Neuron (in vitro differentiated cells): Measurements from ENCODE around the gene DNAH2.
A peak's percentile ranks its signal among the peaks of the same experiment; 100 is the strongest.

ENCODE experiments used
- H2AFZ ChIP-seq: one replicate; pipeline ENCODE4 v1.6.1; 2013; ENCODE audit warnings: low read depth, mild to moderate bottlenecking, inconsistent platforms, low read length, moderate library complexity
- H3K27me3 ChIP-seq: one replicate; pipeline ENCODE4 v1.6.1; 2013; ENCODE audit warnings: low read length; ENCODE audit not compliant: insufficient read depth
- H3K36me3 ChIP-seq: one replicate; pipeline ENCODE4 v1.6.1; 2013; ENCODE audit warnings: low read length; ENCODE audit not compliant: insufficient read depth
- H3K4me1 ChIP-seq: one replicate; pipeline ENCODE4 v1.6.1; 2013; ENCODE audit warnings: low read length; ENCODE audit not compliant: insufficient read depth
- H3K4me3 ChIP-seq: 2 replicates; pipeline ENCODE4 v1.5.1; 2013; ENCODE audit warnings: mild to moderate bottlenecking, low read length, moderate library complexity
- H3K9me3 ChIP-seq: one replicate; pipeline ENCODE4 v1.6.1; 2013; ENCODE audit warnings: low read length

DNAH2 gene

DNA sequence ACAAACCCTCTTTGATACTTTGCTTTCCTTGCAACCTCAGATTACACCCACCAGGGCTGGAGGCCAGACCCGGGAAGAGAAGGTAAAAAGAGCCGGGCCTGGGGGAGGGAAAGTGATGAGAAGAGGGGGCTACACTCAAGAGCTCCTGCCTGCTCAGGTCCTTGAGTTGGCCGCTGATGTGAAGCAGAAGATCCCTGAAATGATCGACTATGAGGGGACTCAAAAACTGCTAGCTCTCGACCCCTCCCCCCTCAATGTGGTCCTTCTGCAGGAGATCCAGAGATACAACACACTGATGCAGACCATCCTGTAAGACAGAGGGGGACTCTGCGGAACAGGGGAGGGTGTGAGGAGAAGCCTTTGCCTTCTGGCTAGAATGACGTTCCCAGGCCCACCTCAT lies 113.7 kb downstream of the DNAH2 start:
- peaks cover 11% of the 10 kb centered on the region for H3K27me3 ChIP-seq

DNA sequence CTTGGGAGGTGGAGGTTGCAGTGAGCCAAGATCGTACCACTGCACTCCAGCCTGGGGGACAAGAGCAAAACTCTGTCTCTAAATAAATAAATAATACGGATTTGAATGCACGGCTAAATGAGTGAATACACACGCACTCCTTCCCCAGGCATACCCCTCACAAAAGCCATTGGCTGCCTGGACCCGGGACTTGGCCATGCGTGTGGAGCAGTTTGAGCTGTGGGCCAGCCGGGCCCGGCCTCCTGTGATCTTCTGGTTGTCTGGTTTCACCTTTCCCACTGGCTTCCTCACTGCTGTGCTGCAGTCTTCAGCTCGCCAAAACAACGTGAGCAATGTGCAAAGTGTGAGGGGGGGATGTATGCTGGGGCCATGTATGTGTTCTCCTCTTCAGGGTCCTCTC lies 114.9 kb downstream of the DNAH2 start:
- Histone ChIP-seq H3K36me3 (no peaks in the 10 kb centered on the region), H3K9me3 (no peaks in the 10 kb centered on the region), H2AFZ (no peak overlapping the region), H3K4me1 (peaks cover 23% of the 10 kb centered on the region), H3K4me3 (no peak overlapping the region), H3K27me3 (peaks cover 11% of the 10 kb centered on the region)

More for the DNA sequence above, 113.7 kb downstream of the DNAH2 start:
- H3K36me3 ChIP-seq, result no peaks in the 10 kb centered on the region
- no peaks in the 10 kb centered on the region for H3K9me3 ChIP-seq
- peaks cover 16% of the 10 kb centered on the region for H3K4me1 ChIP-seq
- no peak overlapping the region for H3K4me3 ChIP-seq
- no peak overlapping the region for H2AFZ ChIP-seq

DNA sequence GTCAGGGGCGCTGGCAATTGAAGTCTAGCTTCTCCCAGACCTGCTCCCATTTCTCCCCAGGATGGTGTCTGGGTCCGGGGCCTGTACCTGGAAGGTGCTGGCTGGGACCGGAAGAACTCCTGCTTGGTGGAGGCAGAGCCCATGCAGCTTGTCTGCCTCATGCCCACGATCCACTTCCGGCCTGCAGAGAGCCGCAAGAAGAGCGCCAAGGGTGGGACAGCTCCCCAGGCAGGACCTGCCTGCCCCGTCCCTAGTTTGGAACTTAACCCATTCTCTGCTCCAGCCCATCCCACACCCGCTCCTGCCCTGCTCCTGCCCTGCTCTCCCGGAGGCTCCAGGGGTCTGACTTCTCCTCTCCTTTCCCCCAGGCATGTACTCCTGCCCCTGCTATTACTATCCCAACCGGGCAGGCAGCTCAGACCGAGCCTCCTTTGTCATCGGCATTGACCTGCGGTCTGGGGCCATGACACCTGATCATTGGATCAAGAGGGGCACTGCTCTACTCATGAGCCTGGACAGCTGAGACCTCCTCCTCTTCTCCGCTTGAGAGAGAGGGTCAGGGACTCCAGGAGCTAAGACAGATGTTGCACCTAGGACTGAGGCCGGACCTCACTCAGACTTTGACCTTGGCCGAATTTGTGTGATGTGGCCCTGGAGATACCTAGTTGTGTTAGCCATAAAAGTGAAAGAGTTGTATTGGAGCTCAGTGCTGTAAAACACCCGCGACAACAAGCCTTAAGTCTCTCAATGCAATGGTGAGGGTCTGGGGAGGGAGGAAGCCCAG lies 115.7 kb downstream of the DNAH2 start:
- Histone ChIP-seq H3K9me3 (no peaks in the 10 kb centered on the region), H3K4me1 (peaks cover 29% of the 10 kb centered on the region), H3K4me3 (peak overlapping the region; percentile 50), H3K36me3 (no peaks in the 10 kb centered on the region), H3K27me3 (peaks cover 11% of the 10 kb centered on the region), H2AFZ (no peak overlapping the region)

DNA sequence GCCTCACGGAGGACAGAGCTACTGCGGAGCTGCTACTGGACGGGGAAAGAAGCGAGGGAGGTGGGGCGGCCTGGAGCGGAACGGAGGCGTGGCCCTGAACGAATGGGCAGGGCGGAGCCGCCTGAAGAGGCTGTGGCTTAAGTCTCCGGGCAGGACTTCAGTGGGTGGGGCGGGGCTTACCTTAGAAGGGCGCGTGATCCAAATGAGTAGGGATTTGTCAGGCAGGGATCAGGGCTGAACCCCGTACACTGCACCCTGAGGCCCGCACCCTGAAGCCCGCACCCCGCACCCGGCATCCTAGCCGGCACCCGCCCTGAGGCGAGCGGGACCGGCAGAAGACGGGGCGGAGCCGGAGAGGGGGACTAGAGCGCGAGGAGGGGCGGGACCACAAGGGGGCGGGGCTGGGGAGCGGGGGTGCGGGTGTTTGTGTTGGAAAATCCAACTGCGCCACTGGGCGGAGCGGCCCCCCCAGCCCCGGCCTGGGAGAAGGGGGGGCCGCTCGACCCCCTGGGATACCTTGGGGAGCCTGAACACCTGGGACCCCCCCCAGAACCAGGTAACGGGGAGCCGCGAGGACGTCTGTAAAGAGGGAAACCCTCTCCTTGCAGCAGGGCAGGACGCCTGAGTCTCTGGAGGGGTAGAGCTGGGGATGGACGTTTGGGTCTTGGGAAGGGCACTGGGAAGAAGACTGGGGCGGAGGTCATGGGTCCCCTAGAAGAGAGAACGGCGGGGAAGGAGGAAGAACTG lies 116.4 kb downstream of the DNAH2 start, which contains the start of gene KDM6B:
Gene KDM6B, plus strand, starts transcription at position 423 of the 747 bp plus-strand sequence. CDS start 11,338 bp downstream, outside the sequence.
- peak within 1 kb of the TSS; percentile 50 for H3K4me3 ChIP-seq
- no peaks in the 10 kb centered on the region for H3K9me3 ChIP-seq
- H3K4me1 ChIP-seq, result peaks cover 35% of the 10 kb centered on the region
- H3K27me3 ChIP-seq, result peaks cover 11% of the 10 kb centered on the region
- H2AFZ ChIP-seq, result peak within 1 kb of the TSS; percentile 41
- no peaks in the 10 kb centered on the region for H3K36me3 ChIP-seq

DNA sequence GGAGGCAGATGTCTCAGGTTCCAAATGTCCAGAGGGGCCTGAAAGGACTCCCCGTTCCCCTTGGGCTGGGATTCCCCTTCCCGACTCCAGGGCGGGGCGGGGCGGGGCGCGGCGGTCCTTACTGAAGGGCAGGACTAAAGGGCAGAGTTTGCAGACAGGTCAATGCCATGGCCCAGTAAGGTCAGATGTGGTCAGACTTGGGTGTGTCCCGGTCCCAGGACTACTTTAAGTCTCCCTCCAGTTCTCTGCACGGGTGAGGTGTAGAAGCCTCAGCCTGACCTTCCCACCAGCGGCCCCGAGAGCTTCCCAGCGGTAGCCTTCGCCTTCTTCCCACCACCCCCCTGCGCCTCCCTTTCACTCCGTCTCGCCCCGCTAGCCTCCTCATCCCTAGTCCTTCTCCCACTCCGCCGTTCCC lies 117.0 kb downstream of the DNAH2 start:
- H3K36me3 ChIP-seq, result no peaks in the 10 kb centered on the region
- peak overlapping the region; percentile 50 for H3K4me3 ChIP-seq
- H2AFZ ChIP-seq, result no peak overlapping the region
- H3K9me3 ChIP-seq, result no peaks in the 10 kb centered on the region
- H3K27me3 ChIP-seq, result peaks cover 11% of the 10 kb centered on the region
- peaks cover 41% of the 10 kb centered on the region for H3K4me1 ChIP-seq

DNA sequence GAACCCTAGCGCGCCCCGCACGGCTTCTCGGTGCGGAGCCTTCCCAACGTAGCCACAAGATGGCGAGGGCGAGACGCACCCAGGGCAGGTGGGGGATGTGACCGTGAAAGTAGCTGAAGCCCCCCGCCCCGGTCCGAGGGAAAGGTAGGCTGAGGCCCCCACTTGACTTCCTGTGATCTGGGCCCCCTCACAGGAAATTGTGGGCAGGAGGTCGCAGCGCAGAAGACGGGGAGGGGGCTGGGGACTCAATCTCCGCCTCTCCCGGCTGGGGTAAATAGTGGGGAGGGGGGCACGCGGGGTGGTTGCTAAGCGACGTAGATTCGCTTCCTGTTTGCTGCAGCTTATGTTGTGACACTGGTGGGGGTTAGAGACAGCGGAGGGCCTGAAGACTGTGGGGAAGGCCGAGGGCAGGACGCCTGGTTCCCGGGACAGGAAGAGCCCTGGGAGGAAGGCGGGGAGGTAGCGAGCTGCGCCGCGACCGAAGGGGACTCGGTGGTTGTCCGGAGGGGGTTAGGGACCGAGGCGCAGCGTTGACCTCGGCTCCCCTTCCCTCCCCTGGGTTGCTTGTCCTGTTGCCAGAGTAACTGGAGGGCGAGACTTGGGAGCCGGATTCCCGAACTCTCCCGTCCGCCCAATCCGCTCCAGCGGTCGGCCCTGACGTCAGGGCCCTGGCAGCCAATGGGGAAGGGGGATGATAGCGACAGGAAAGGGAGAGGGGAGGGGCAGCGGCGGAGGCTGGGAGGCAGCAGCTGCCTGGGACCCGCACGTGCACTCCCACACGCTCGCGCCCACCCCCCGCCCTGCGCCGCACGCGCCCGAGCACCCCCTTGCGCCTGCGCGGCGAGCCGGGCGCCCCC lies 117.6 kb downstream of the DNAH2 start:
- H3K4me3 ChIP-seq, result peak overlapping the region; percentile 84
- H3K27me3 ChIP-seq, result peaks cover 10% of the 10 kb centered on the region
- H2AFZ ChIP-seq, result no peak overlapping the region
- H3K36me3 ChIP-seq, result peaks cover 2% of the 10 kb centered on the region
- H3K4me1 ChIP-seq, result peaks cover 47% of the 10 kb centered on the region
- no peaks in the 10 kb centered on the region for H3K9me3 ChIP-seq

DNA sequence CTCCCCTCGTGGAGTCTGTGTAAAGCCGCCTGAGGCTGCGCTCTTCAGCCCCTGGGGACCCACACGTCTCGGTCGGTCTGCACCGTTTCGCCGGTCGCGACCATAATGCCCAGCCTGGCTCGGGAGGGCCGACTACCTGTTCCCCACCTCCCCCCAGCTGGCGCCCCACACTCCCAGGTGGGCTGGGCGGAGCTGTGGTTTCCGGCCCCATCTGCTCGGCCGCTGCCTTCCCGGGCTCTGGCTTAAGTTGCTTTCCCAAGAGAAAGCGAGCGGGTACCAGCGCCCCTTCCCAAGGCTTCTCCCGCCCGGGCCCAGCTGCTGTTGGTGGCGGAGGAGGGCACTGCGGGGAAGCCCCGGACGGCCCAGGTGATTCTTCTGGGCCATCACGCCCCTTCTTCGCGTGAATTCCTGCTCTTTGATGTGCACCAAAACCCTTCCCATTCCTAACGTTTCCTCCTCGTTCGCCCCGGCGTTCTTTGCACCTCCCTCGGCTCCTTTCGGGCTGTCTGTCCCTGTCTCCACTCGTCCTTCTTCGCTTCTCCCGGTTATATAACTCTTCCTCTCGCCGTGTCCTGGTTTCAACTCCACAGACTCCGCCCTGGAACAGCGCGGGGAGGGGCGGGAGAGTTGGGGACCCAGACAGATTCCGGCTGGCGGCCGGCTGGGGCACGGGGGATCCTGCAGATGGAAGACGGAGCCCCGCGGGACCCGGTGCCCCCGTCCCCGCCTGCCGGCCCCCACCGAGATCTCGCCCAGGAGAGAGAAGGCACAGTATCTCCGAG lies 118.5 kb downstream of the DNAH2 start:
- peaks cover 55% of the 10 kb centered on the region for H3K4me1 ChIP-seq

DNA sequence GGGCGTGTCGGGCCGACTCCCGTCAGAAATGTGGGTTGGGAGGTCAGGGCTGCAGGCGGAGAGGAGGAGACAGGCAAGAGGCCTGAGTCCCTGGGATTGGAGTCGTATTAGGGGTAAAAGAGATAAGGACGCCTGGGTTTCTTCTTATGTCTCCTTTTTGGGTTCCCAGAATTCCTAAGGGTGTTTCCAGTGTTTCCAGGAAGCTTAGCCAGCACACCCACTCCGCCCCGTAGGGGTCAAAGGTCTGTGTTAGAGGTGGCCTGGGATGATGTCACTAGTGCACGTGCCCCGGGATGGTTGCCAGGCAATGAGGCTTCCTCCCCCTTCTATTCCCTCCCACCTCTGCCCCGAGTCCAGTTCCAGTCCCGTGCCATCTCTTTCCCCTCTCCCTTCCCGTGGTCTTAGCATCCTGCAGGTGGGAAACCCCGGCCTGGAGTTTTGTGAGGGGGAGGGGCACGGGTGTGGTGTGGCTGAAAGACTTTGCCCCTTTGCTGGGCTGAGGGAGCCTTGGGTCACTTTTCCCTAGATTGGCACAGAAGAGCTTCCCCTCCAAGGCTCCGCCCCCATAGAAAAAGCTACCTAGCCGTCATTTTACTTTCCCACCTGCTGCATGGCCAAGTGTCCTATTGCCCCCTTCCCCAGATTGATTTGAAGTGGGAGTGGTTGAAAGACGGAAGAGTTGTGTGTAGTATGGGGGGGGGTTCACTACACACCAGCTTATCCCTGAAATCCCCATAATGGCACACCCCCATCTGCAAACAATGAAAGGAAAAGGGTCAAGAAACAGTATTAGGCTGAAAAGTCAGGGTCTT lies 119.3 kb downstream of the DNAH2 start:
- H2AFZ ChIP-seq, result no peak overlapping the region

More for the DNA sequence above, 118.5 kb downstream of the DNAH2 start:
- Histone ChIP-seq H3K4me3 (peak overlapping the region; percentile 84), H3K9me3 (no peaks in the 10 kb centered on the region), H3K27me3 (peaks cover 5% of the 10 kb centered on the region), H3K36me3 (peaks cover 2% of the 10 kb centered on the region), H2AFZ (peak overlapping the region; percentile 14)

DNA sequence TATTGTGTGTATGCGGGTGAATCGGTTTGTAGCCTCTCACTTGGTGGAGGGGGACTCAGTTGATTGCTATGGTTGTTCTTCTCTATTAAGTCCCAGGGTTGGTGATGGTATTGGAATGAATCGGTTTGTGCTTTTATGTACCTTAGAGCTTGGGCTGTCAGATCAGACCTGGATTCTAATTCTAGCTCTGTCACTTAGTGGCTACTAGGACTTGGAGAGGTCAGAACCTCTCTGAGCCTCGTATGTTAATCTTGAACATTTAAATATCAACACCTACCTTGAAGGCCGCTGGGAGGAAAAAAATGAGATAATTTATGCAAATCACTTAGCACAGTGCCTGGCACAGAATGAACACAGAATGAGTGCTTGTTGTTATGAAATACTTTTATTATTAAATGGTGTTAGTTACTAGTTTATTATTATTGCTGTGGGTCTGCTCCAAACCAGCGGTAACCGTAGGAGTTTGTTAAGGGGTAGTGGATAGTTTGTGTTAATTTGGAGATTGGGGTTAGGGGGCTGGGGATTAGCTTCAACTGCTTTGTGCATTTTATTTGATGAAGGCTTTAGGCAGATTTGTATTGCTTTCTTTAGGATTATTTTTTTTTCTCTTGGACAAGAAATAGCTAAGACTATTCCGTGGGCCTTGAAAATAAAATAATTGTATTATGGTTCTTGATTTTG lies 120.0 kb downstream of the DNAH2 start:
- Histone ChIP-seq H3K36me3 (peaks cover 2% of the 10 kb centered on the region), H3K9me3 (no peaks in the 10 kb centered on the region), H3K4me1 (peaks cover 63% of the 10 kb centered on the region), H2AFZ (no peak overlapping the region), H3K27me3 (no peaks in the 10 kb centered on the region), H3K4me3 (peak overlapping the region; percentile 84)

More for the DNA sequence above, 119.3 kb downstream of the DNAH2 start:
- Histone ChIP-seq H3K27me3 (no peaks in the 10 kb centered on the region), H3K9me3 (no peaks in the 10 kb centered on the region), H3K36me3 (peaks cover 2% of the 10 kb centered on the region), H3K4me1 (peaks cover 60% of the 10 kb centered on the region), H3K4me3 (peak overlapping the region; percentile 84)

DNA sequence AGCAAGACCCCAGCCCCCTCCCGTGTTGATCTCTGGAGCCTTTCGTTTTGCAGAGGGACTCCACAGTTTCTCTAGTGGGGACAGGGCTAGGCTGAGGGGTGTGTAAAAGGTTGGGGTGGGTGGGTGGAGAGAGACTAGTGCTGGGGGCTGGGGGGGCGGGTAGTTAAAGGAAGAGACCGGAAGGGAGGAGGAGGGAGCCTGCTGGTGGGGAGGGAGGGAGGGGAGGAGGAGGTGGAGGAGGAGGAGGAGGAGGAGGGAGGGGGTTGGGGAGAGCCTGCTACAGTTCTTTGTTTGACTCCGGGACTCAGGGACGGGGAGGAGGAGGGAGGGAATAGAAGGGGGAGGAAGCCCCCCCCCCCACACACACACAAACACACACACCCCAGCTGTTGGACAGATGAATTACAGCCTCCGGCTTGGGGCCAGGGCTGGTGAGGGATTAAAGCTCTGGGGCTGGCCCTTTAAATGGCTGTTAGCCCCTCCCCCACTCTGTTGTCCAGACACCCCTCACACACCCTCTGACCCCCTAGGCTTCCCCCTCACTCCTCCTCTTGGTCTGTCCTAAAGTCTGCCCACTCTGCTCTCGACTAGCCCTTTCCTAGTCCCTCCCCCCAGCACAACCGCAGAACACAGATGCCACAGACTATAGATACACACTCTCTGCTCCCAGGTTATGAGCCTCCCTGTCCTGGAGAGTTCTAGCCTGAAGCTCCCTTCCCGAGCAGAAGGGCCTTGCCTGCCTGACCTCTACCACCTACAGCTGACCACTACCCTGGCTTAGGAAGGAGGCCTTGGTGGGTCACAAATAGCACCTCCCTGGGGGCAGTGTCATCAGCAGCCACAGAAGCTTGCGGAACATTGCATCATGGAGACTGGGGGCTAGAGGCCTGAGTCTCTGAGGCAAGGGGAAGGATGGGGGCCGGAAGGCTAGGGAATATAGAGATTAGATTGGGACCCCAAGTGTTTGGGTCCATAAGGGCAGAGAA lies 120.8 kb downstream of the DNAH2 start:
- Histone ChIP-seq H3K4me1 (peaks cover 65% of the 10 kb centered on the region), H3K27me3 (no peaks in the 10 kb centered on the region), H3K9me3 (no peaks in the 10 kb centered on the region), H3K4me3 (peak overlapping the region; percentile 84), H3K36me3 (peaks cover 2% of the 10 kb centered on the region), H2AFZ (no peak overlapping the region)
